HG02885 (cell line): ENCODE measurements around the gene ATAD1.
"Not testable (repeated sequence)": the region's sequence is repeated elsewhere in the genome, so short reads cannot be mapped to it uniquely, and the experiment has no call there.

Experiments
- ATAC-seq: cut with Tn5 transposase; IDR thresholded peaks from one replicate; pipeline ENCODE4 v1.9.1; 2021; ENCODE audit warnings: mild to moderate bottlenecking; ENCODE audit not compliant: unreplicated experiment, poor library complexity

ATAD1 gene

GRCh38 chr10:87817609-87818504, at the start of gene ATAD1:
Gene ATAD1 (minus strand): TSS chr10:87818226. CDS start chr10:87814599, 3,627 bp downstream.
- ATAC-seq: peak; percentile 73

GRCh38 chr10:87867453-87867852, 49.4 kb upstream of the ATAD1 start:
- no peak for ATAC-seq

- ATAC-seq: no peak
These were observed 48.5 kb upstream of the ATAD1 start for GRCh38 chr10:87866412-87866974.

- no peak for ATAC-seq
These were observed 47.3 kb upstream of the ATAD1 start for GRCh38 chr10:87865241-87865881.

- no peak for ATAC-seq
These were observed 46.6 kb upstream of the ATAD1 start for GRCh38 chr10:87864496-87865059.

GRCh38 chr10:87863951-87864495, 46.0 kb upstream of the ATAD1 start:
- ATAC-seq: not testable (repeated sequence)

GRCh38 chr10:87863053-87863943, 45.3 kb upstream of the ATAD1 start, which contains the start of the genes KLLN and PTEN:
Gene KLLN (minus strand): TSS chr10:87863533. CDS start chr10:87862487, 1,046 bp downstream.
Gene PTEN (plus strand): TSS chr10:87863625. CDS start chr10:87864470, 845 bp downstream.
- ATAC-seq: peak; percentile 39

- ATAC-seq: peak; percentile 15
These were observed 44.6 kb upstream of the ATAD1 start for GRCh38 chr10:87862679-87863052.

- peak; percentile 66 for ATAC-seq
These were observed 44.1 kb upstream of the ATAD1 start for GRCh38 chr10:87861953-87862678.

GRCh38 chr10:87861566-87861952, 43.5 kb upstream of the ATAD1 start:
- no peak for ATAC-seq

- no peak for ATAC-seq
These were observed 42.9 kb upstream of the ATAD1 start for GRCh38 chr10:87860816-87861403.

- no peak for ATAC-seq
These were observed 42.2 kb upstream of the ATAD1 start for GRCh38 chr10:87860156-87860795.

- not testable (repeated sequence) for ATAC-seq
These were observed 37.6 kb upstream of the ATAD1 start for GRCh38 chr10:87855665-87856064.

- not testable (repeated sequence) for ATAC-seq
These were observed 37.2 kb upstream of the ATAD1 start for GRCh38 chr10:87855247-87855646.

- no peak for ATAC-seq
These were observed 34.1 kb upstream of the ATAD1 start for GRCh38 chr10:87852089-87852488.

GRCh38 chr10:87850742-87851205, 32.7 kb upstream of the ATAD1 start:
- peak; percentile 40 for ATAC-seq

- no peak for ATAC-seq
These were observed 31.0 kb upstream of the ATAD1 start for GRCh38 chr10:87849001-87849400.

GRCh38 chr10:87847550-87847949, 29.5 kb upstream of the ATAD1 start:
- ATAC-seq: no peak
